GM19397 (cell line): ENCODE data around the gene ONECUT1.

ENCODE experiments used
- ATAC-seq: cut with Tn5 transposase; IDR thresholded peaks from one replicate; pipeline ENCODE4 v1.9.1; 2021; ENCODE audit warnings: mild to moderate bottlenecking, moderate library complexity; ENCODE audit not compliant: unreplicated experiment

Gene ONECUT1

DNA sequence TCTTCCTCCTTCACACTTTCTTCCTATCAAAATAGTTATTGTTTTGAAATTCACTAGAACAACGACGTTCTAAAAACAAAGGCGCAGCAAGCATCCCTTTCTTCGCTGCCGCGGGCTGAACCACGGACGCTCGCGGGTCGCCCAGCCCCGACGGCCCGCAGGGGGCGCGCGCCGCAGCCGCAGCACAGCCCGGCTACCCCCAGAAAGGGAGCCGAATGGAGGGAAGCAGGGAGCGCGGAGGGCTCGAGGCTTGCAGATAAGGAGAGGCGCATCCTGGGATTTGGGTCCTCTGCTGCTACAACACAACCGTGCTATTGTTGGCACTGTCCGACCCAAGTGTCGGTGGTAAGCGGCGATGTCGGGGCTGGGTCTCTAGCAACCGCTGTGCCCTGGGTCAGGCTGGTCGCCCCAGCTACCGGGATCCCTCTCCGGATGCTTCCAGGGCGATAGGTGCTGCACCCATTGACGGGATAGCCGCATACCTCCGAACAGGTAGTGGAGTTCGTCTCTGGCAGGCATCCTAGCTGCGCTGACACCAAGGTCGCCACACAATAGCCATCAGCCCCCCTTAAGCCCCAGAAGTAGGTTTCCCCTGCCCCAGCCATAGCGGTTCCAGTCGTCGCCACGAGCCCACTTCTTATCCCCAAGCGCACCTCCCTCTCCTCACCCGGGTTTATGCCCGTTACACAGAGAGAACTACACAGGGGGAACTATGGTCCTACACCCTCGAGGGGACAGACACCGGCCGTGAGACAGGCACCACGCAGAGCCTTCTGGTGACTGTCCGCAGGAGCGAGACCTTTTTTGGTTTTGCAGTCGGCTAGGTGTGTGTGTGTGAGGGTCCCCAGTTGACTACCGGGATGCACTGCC lies 6.0 kb downstream of the ONECUT1 start:
- ATAC-seq, result no peak

DNA sequence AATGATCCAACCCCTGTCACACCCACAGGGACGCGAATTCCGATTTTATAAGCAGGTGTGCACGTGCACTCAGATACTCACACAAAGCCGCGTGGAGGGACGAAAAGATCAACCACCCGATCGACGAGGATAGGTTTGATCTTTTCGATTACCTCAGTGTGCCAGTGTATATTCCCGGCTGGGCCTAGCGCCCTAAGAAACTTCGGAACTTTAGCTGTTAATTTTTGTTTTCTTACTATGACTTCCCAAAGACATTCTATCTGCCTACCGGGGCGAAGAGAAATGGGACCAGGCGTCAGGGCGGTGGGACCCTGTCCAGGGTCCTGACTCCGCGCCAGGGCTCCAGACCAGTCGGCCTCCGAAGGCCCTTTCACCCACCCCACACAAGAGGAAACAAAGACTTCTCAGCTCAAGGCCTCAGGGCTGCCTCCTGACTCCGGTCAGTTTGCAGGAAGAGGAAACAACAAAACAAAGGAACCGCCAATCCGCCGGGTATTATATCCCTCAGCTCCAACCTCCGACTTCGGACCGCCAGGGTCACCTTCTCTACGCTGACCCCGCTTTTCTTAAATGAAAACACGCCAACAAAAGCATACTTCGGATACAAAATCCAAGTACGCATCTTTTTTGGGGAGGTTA lies 6.8 kb downstream of the ONECUT1 start:
- no peak for ATAC-seq

DNA sequence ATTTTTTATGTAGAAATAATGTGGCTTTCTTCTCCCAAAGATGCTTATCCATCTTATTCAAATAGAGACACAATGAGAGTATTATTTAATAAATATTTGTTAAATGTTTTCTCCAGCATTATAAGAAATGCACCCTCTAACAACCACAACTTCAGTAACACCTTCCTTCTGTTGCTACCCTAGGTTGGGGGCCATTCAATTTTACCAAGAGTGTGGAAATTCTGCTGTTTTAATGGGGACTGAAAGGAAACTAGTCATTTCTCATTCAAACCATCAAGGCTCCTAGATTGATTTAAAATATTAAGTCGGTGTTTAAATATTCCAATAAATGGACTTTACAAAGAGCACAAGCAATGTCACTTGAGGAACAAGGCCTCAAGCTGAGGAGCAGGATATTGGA lies 7.6 kb downstream of the ONECUT1 start:
- ATAC-seq, result no peak

DNA sequence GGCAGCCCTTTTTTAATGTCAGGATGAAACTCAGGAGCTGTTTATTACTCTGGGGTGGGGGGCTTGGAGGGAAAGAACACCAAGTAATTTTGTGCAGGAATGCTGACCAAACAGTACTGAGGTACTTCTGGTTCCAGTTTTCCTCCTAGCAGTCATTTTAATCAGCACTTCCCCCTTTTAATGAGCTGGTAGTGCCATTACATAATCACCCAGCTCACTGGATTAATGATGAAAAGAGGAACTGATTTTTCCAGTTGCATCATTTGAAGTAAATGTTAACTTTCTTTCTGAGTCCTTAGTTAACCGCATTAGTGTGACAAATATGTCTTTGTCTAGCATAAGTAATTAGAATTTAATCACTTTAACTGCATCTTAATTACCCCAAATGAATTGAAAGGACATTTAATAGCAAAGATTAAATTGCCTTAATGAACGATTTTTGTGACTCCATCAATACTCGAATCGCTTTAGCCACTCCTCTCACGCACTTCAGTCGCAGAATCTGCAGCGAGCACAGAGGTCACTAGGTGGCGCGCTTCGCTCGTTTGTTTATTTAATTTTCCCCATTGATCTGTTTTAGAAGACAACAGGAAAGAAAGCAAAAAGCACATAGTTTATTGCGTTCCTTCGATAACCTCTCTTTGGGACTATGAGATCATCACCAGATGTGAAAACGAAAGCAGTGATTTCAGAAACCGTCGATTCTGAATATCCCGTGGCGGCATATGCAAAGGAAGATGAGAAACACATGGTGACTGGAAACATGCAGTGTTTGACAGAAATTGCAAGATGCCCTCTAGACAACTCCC lies 9.8 kb downstream of the ONECUT1 start:
- peak; percentile 66 for ATAC-seq

DNA sequence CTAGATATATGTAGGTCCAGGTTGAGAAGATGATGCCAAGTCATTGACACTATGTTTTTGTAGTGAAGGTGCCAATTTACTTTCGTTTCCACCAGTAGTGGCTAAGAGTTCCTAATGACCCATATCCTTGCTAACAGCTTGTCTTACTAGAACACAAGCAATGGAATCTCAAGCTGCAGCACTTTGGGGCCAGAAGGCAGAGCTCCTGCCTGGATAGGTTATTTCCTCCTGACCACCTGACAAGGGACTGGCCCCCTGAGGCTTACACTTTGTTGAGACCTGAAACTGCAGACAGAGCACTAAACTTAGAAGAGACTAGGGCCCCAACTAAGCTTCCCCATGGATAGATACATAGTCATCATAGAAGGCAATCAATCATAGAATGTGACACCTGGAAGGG lies 11.7 kb downstream of the ONECUT1 start:
- ATAC-seq, result no peak

DNA sequence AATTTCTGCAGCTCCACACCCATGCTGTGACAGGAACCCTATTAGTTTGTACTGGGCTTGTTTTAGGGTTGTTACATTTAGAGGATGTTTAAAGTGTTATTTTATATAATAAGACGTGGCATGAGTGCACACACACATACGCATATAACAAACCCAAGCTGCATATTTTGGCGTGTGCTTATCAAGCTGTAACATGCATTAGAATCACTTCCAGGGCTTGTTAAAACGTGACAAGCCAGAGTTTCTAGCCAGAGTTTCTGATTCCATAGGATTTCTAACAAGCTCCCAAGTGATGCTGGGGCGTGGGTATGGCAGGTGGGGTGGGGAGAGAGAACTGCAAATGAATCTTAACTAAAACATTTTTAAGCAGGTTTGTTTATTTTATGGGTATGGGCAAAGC lies 17.4 kb downstream of the ONECUT1 start:
- ATAC-seq, result no peak

DNA sequence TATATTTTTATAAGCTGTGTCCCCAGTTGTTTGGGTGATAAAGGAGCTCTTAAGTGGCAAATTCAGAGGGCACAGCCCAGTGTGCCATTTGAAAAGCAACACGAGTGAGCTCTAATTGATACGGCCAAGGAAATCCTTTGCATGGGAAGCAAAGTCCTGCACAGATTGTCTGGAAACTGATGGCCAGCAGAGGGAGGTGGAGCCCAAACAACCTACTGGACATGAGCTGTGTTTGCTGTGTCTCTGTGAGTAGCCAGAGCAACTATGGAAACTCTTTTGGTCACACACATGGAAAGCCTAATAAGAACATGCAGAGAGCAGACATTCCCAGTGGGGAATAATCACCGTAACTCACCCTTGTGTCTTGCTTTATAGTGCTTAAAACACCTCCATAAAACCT lies 24.4 kb downstream of the ONECUT1 start:
- no peak for ATAC-seq

DNA sequence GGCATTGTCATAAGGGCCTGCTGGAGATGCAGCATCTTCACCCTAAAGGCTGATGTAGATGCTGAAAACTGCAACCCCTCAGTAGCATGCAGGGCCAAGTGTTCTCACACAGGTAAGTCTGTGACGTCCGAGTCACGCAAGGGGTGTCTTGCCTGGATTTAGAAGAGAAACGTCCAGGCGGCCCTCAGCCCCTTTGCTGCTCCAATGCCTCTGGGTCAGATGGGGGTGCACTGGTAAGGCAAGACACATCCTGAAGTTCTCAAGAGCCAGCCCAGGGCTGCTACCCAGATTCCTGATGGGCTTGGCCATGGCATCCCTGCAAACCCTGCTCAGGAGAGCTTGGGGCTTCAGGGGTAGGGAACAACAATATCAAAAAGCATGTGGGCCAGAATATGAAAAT lies 25.4 kb downstream of the ONECUT1 start:
- ATAC-seq, result no peak

DNA sequence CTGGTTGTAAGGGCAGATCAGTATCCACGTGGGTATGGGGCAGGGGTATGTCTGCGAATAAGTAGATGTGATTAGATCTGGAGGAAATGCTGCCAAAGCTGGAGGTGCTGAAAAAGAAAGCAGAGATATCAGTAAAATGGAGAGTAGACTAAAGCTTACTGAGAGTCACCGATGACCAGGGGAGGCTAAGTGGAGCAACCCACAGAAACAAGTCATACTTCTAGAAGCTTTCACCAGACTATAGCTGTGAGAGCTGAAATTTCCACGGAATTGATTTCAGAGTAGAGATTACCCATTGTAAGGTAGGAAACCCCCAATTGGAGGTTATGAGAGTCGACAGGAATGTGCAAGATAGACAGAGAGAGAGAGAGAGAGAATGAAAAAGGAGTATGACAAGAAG lies 27.5 kb downstream of the ONECUT1 start:
- no peak for ATAC-seq

DNA sequence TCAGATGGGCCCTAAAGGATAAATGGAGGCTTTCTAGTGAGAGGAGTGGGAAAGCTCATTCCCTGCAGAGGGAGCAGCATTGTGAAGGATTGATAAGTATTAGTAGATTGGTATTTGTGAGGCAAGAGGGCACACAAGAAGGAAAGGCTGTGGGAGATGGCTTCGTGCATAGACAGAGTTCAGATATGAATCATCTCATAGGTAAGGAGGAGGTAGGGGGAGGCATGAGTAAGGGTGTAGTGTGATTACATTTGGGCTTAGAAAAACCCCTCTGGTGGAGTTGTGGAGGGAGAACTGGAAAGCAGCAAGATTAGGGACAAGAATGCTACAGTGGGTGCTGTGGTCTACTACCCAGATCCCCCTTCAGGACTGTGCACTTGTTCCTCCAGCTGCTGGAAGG lies 29.6 kb downstream of the ONECUT1 start:
- ATAC-seq, result no peak

DNA sequence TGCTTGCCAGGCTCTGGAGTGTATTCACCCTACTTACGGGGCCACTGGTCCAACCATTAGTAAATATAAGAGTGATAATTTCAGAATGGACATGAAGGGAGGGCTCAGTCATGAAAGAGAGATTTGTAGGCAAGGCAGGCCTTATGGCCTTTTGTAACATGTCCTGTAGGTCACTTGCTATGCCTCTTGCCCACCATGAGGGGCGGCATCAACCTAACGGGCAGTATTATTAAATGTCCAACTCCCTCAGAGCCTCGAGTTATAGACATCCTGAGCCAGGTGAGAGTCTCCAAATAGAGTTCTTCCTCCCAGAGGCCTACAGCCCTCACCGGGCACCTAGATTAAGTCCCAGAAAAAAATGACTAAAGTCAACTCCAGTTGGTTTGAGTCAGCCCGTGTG lies 30.2 kb downstream of the ONECUT1 start:
- ATAC-seq, result no peak

DNA sequence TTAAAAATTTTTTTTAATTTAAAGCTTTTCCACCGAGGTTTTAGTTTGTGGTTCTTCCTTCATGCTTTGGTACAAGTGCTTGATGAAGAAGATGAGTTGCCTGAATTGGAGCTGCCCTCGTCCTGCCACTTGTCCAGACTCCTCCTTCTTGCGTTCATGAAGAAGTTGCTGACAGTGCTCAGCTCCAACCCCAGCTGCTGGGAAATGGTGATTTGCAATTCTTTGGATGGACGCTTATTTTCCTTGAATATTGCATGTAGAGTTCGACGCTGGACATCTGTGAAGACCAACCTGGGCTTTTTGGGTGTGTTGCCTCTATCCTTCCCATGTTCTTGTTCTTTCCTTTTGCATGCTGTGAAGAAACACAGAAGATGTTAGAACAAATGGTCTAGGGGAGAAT lies 32.6 kb downstream of the ONECUT1 start:
- no peak for ATAC-seq

DNA sequence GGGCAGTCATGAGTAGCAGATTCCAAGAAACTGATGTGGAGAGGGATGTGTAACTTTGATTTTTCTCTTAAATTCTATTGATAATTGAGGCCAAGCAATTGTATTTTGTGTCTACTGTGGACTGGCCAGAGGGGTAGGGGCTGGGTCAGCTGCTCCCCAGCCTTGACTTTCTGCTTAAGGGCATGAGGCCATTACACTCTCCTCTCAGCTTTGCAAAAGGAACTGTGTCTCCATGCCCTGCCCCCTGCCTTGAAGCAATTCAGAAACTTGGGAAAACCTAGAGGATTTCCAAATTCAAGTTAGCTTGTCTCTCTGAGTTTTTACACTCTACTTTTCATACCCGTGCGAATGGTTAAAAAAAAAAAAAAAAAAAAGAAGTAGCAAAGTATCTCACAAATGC lies 38.6 kb downstream of the ONECUT1 start:
- ATAC-seq, result no peak

DNA sequence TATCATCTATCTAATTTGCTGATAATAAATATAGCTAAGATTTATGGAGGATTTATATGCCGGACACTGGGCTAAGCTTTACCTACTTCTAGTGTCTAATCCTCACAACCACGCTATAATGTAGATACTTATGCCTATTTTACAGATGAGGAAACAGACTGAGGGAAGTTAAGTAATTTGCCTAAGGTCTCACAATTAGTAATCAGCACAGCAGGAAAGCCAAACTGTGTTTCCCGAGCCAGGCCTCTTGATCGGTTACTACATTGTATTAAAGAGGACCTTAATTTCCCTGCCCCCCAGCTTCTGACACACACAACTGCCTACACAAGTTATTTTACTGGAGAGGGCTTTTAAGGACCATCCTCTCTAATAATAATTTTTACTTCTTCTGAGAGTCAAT lies 40.9 kb downstream of the ONECUT1 start:
- no peak for ATAC-seq

DNA sequence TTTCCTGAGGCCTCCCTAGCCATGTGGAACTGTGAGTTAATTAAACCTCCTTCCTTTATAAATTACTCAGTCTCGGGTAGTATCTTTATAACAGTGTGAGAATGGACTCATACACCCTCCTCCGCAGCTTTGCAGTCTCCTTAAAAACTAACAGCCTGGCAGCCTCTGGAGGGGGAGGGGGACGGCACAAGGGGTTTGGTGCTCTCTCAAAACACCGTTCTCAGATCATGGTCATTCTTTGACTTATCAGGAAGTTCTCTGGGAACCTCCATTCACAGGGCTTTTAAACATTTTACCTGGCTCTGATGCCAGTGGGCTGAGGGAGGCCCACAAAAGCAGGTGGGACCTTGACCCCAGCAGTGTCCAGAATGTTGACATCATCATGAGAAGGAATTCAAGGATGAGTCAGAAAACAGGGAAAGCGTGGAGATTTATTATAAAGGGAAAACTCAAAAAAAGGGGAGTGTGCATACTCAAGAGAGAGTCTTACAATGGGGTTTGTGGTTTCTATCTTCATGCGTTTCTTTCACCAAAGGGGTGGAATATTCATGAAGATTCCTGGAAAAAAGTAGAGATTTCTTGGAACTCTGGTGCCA lies 43.9 kb downstream of the ONECUT1 start:
- ATAC-seq, result no peak

DNA sequence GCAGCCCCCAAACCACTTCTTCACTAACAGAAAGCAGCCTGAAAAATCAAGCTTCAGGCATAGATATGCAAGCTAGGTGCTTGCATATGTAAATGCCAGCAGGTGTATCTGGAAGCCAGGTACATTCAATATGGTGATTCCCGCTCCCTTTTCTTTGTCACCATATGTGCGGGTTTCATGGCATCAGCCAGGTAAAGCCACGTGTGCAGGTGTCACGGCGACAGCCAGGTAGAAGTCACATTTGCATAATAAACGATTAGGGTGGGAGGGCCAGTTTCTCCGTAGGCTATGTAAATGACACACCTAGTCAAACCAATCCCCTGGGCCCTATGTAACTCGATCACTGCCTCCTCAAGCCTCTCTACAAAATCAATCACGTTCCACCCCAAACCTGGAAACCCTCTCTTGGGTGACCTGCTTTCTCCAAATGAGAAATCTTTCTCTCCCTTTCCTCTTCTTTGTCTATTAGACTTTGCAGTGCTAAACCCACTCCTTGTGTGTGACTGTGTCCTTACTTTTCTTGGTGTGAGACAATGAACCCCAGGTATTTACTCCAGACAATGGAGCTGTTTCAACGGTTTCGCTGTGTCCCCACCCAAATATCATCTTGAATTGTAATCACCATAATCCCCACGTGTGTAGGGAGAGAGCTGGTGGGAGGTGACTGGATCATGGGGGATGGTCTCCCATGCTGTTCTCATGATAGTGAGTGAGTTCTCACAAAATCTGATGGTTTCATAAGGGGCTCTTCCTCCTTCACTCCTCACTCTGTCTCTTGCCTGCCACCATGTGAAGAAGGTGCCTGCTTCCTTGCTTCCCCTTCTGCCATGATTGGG lies 44.6 kb downstream of the ONECUT1 start:
- no peak for ATAC-seq

DNA sequence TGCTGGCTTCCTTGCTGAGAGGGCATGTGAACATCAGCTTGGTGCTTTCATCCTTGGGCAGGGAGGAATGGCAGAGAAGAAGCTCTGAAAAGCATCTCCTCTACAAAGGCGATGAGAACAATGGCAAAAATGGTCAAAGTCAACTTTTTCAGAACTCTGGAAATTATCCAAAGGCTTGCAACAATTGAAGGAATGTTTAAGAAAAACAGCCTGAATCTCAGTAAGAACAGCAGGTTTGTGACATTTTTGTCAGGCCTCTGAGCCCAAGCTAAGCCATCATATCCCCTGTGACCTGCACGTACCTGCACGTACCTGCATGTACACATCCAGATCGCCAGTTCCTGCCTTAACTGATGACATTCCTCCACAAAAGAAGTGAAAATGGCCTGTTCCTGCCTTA lies 51.8 kb downstream of the ONECUT1 start:
- no peak for ATAC-seq

DNA sequence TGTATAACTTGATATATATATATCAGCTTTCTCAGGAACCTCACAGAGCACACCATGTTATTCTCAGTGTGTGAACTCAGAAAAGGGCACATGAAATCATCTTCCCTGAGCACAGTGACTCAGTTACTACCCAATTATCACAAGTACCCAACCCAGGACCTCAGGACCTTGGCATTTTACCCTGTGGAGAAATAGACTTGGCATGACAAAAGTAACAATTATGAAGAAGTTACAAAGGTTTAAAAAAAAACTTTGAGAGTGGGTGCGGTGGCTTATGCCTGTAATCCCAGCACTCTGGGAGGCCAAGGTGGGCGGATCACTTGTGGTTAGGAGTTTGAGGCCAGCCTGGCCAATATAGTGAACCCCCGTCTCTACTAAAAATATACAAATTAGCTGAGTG lies 52.4 kb downstream of the ONECUT1 start:
- no peak for ATAC-seq

DNA sequence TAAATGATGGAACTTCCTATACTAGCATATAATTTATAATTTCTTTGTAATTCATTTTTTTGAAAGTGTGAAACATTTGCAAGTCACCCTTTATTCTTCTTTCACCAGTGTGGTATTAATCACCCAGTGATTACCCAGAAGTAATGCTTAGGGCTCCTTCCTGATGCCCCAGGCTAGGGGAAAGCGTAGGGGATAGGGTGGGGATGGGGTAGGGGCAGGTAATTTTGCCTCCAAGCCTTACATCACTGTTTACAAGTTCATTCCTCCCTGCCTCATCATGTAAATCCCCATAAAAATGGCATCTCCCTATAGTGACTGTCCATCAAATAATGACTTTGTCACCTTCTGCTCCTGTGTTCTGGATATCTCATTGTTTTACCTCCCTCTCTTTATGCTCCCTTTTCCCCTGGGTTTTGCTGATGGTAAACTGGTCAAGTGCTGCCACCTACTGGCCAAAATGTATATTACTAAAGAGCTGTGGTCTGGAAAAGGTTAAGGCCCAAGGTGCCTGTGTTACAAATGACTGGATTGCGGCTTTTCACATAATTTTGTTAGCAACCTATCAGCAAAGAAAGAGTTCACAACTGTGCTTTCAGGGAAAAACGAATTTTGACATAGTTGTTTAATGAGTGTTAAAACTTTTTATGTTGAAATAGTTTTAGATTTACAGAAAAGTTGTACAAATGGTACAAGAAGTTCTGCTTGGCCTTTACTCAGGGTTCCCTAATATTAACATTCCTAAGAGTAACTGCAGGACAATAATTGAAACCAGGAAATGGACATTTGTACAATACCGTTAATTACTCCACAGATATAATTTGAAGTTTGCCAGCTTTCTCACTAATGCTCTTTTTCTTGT lies 54.7 kb downstream of the ONECUT1 start:
- peak; percentile 80 for ATAC-seq

DNA sequence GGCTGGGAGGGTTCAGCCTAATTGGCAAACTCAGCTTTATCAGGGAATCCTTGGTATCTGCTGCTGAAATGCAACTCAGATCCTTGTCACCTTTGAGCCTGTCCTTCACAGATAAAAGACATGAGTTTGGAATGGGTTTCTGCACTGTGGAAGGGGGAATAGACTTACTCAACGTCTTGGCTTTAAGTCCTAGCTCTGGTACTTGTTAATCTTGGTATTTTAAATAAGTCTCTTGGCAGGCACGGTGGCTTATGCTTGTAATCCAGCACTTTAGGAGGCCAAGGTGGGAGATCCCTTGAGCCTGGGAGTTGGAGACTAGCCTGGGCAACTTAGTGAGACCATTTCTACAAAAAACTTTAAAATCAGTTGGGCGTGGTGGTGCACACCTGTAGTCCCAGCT lies 55.8 kb downstream of the ONECUT1 start:
- no peak for ATAC-seq
